Stomach (tissue), 4 donors: ENCODE measurements around the gene ACTR6.
"Not testable (repeated sequence)": the region's sequence is repeated elsewhere in the genome, so short reads cannot be mapped to it uniquely, and the experiment has no call there.

Experiments
- EP300 ChIP-seq: sonication (generic); formaldehyde crosslinking; IDR thresholded peaks from one replicate; pipeline ENCODE4 v1.6.1; 2017; ENCODE audit warnings: antibody characterized with exemption
- POLR2A ChIP-seq, 4 donors: fragments of 450-650 bp; IDR thresholded peaks; one replicate each; pipeline ENCODE4 v1.6.1; 2016; ENCODE audit warnings: antibody characterized with exemption in 4 of 4, control low read depth in 2 of 4, mild to moderate bottlenecking in 1 of 4, moderate library complexity in 1 of 4
- POLR2AphosphoS5 ChIP-seq, 3 donors: sonication (generic); formaldehyde crosslinking; IDR thresholded peaks; one replicate each; pipeline ENCODE4 v1.6.1; 2016; ENCODE audit warnings: antibody characterized with exemption in 3 of 3
- TF ChIP-seq, protein P1 (sequence below), 7 experiments: fragments of 450-650 bp in 4 of 7; fragments of 200-600 bp in 3 of 7; sonication (generic) in 3 of 7; IDR thresholded peaks; one replicate each; pipeline ENCODE4 v1.5.1; 2016 to 2019; ENCODE audit warnings: antibody characterized with exemption in 7 of 7, control low read depth in 2 of 7, mild to moderate bottlenecking in 1 of 7

DNA sequence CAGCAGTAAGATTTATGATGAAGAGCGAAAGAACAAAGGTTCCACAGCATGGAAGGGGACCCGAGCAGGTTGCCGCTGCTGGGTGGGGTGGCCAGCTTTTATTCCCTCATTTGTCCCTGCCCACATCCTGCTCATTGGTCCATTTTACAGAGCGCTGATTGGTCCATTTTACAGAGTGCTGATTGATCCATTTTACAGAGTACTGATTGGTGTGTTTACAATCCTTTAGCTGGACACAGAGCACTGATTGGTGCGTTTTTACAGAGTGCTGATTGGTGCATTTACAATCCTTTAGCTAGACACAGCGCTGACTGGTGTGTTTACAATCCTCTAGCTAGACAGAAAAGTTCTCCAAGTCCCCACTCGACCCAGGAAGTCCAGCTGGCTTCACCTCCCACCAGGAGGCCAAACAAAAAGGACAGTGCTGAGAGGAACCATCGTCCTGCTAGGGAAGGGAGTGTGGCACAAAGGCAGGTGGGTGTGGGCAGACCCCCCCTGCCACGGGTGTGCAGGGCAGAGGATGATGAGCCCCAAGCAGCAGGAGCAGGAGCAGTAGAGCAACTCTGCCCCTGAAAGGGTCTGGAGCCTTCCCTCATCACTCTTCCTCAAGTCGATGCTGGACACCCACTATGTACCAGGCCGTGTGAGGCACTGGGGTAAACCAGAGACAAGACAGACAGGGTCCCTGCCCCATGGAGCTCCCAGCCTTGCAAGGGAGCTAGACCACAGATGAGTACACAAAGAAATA, 11.6 kb upstream of the ACTR6 start:
- TF ChIP-seq POLR2AphosphoS5 (IDR thresholded peaks at IDR 0.05); POLR2A (IDR thresholded peaks at IDR 0.05); EP300: not testable (repeated sequence)
- TF ChIP-seq, protein P1, sequence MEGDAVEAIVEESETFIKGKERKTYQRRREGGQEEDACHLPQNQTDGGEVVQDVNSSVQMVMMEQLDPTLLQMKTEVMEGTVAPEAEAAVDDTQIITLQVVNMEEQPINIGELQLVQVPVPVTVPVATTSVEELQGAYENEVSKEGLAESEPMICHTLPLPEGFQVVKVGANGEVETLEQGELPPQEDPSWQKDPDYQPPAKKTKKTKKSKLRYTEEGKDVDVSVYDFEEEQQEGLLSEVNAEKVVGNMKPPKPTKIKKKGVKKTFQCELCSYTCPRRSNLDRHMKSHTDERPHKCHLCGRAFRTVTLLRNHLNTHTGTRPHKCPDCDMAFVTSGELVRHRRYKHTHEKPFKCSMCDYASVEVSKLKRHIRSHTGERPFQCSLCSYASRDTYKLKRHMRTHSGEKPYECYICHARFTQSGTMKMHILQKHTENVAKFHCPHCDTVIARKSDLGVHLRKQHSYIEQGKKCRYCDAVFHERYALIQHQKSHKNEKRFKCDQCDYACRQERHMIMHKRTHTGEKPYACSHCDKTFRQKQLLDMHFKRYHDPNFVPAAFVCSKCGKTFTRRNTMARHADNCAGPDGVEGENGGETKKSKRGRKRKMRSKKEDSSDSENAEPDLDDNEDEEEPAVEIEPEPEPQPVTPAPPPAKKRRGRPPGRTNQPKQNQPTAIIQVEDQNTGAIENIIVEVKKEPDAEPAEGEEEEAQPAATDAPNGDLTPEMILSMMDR (IDR thresholded peaks at IDR 0.05), result not testable (repeated sequence)
